Measurements from ENCODE around the gene PRR5L.

The PRR5L gene

DNA sequence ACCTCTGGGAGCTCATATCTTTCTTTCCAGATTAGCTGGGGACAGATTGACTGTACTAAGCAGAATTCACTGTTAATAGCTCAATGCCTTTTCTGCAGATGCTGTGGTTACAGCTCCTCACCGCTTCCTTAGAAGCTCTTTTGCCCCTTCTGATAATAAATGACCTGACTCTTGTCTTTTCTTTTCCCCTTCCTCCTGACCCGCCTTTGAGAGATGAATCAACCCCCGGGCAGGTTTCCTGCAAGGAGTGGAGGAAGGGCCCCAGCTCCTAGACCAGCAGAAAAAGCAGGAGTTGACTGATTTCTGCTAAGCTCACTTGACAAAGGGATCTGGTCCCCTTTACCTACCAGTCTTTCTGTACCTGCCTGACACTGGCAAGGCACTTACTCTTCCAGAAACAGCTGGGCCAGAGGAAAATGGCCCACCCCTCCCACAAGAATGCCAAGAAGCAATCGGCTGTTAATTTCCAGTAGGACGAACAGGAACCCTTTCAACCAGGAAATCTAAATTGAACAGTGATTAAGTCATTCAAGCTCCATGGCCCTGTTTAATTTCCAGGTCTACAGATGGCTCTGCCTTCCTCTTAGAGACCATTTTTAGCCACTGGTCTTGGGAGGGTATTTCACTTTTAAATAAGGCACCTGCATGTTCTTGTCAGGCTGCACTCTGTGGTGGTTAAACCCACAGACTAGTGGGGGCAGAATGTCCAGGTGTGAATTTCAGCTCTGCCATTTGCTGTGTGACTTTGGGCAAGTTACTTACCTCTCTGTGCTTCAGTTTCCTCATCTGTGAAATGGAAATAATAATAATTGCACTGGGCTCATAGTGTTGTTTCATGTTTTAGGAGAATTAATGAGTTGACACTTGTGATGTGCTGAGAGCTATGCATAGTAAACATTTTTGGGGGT, 67.5 kb downstream of the PRR5L start:
- no peak for DNase-seq
- TF ChIP-seq POLR2A (IDR thresholded peaks at IDR 0.05; ENCODE audit: low read length) (no peak), GATA1 (IDR thresholded peaks at IDR 0.05; ENCODE audit: low read depth, low read length) (no peak)

- TF ChIP-seq POLR2A (IDR thresholded peaks at IDR 0.05; ENCODE audit: low read length) (no peak), GATA1 (IDR thresholded peaks at IDR 0.05; ENCODE audit: low read depth, low read length) (no peak)
Measured at GRCh38 chr11:36364551-36365325, 68.7 kb downstream of the PRR5L start.

GRCh38 chr11:36365907-36366306, 69.8 kb downstream of the PRR5L start:
- TF ChIP-seq POLR2A (IDR thresholded peaks at IDR 0.05; ENCODE audit: low read length) (no peak), GATA1 (IDR thresholded peaks at IDR 0.05; ENCODE audit: low read depth, low read length) (no peak)
- no peak for DNase-seq

More at GRCh38 chr11:36364551-36365325, 68.7 kb downstream of the PRR5L start:
- DNase-seq, result peak in 1 of 2 experiments; percentile 27

GRCh38 chr11:36367806-36368680, 72.0 kb downstream of the PRR5L start:
- TF ChIP-seq POLR2A (IDR thresholded peaks at IDR 0.05; ENCODE audit: low read length), result no peak
- TF ChIP-seq GATA1 (IDR thresholded peaks at IDR 0.05; ENCODE audit: low read depth, low read length), result no peak
- DNase-seq, result no peak

- no peak for TF ChIP-seq POLR2A (IDR thresholded peaks at IDR 0.05; ENCODE audit: low read length)
- TF ChIP-seq GATA1 (IDR thresholded peaks at IDR 0.05; ENCODE audit: low read depth, low read length), result no peak
- no peak for DNase-seq
Measured at GRCh38 chr11:36371181-36371580, 75.1 kb downstream of the PRR5L start.

- TF ChIP-seq GATA1 (IDR thresholded peaks at IDR 0.05; ENCODE audit: low read depth, low read length) (no peak), POLR2A (IDR thresholded peaks at IDR 0.05; ENCODE audit: low read length) (no peak)
- no peak for DNase-seq
Measured at GRCh38 chr11:36371590-36371989, 75.5 kb downstream of the PRR5L start.

DNA sequence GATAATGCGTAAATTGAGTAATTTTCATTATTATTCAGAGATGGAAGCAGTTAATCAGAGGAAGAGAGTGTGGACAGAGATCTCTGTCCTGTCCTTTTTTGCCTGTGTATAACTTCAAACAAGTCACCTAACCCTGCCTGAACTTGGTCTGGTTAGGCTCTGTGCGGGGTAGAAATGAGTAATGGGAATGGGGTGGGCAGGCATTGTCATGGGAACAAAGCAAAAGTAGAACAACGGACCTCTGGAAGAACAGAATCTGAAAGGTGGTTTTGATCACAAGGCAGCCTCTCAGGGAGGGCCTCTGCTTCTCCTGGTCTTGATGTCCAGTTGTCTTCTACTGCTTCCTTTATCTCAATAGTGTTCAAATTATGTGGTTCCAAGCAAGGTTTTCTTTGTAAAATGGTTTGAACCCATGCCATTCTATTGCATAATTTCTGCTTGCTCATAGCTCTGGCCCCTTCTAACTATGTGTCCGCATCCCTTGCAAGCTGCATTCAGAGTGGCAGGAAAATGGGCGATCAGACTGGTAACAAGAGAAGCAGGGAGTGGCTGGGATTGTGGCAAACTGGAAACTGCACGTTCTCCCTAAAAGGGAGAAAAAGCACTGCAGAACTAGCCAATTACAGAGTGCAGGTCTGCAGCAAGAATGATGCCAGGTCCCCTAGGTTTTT, 76.1 kb downstream of the PRR5L start:
- DNase-seq, result no peak
- TF ChIP-seq POLR2A (IDR thresholded peaks at IDR 0.05; ENCODE audit: low read length) (no peak), GATA1 (IDR thresholded peaks at IDR 0.05; ENCODE audit: low read depth, low read length) (no peak)

DNA sequence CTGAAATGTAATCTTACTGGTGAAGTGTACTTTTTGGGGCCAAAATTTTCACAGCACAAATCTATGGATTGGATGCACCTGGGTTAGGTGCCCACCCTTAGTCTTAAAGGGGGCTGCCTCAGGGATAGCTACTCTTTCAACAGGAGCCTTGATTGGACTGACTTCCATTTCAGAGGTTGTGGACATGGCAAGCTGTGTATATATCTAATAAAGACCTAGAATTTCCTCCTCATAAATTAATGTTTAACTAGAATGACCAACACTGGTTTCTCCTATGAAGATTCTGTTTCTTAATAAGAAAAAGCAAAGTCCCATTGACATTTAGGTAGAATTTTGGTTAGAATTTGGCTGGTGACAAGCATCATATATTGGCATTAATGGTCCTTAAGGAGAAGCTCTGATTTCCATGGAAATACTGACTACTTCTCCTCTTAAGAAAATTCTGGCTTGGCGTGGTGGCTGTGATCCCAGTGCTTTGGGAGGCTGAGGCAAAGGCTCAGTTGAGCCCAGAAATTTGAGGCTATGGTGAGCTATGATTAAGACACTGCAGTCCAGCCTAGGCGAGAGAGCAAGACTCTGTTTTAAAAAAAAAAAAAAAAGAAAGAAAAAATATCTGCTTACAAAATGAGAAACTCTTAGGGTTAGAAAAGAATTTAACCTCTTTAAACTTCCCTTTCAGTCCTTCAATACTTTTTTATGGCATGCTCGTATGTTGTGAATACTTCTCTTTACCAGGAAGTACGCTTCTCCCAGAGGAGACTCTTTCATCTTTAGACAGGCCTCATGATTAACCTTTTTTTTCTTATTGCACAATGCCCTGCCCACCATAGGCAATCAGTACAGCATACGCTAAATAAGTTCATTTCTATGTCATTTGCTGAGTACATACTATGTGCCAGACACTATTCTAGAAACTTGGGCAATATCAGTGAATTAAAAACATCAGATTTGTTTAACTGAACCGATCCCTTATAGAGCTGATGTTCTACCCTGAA, 77.2 kb downstream of the PRR5L start:
- TF ChIP-seq GATA1 (IDR thresholded peaks at IDR 0.05; ENCODE audit: low read depth, low read length) (no peak), POLR2A (IDR thresholded peaks at IDR 0.05; ENCODE audit: low read length) (no peak)

GRCh38 chr11:36374726-36375125, 78.6 kb downstream of the PRR5L start:
- TF ChIP-seq GATA1 (IDR thresholded peaks at IDR 0.05; ENCODE audit: low read depth, low read length) (no peak), POLR2A (IDR thresholded peaks at IDR 0.05; ENCODE audit: low read length) (no peak)
- no peak for DNase-seq

More for the DNA sequence above, 77.2 kb downstream of the PRR5L start:
- no peak for DNase-seq

DNA sequence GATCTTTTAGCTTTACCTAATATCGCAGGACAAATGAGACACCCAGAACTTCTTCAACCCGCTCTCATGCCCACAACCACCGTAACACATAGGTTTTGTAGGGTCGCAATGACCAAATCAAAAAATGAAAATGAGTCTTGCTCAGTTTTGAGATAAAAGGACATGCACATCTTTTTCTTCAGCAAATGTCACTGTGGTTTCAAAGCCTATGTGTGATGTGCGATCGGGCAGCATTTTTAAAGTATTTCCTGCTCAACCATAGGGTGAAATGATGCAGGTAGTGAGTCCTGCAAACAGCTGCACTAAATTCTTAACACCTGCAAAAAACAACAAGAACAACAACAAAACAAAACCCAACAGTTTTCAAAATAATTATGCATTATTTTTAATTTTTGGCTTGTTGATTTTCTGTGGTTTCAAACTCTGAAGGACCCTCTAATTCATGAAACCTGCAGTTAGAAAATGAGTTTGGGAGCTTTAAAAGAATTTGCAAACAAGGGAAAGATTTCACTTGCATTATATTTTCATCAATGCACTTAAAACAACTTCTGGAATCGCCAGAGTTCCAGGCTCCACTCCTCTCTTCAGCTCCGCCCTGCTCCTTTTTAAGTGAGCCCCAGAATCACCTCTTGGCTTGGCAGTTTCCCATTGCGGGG, 79.4 kb downstream of the PRR5L start:
- no peak for DNase-seq
- TF ChIP-seq GATA1 (IDR thresholded peaks at IDR 0.05; ENCODE audit: low read depth, low read length), result no peak
- no peak for TF ChIP-seq POLR2A (IDR thresholded peaks at IDR 0.05; ENCODE audit: low read length)

Data from erythroblast (primary cell).